Vagina (tissue), 2 donors: Measurements from ENCODE around the gene RGL2. TPM values are rescaled to one million over a fixed set of nuclear protein-coding genes. Genes with fewer than 3 reads are reported as not detected.

ENCODE experiments used
- DNase-seq, 2 donors: peaks; one replicate each; pipeline ENCODE4 v3.0.0-alpha.2; 2017; ENCODE audit errors: extremely low spot score in 2 of 2
- H3K27ac ChIP-seq: fragments of 200-600 bp; sonication (generic); one replicate; pipeline ENCODE4 v1.5.1; 2019
- H3K27me3 ChIP-seq: fragments of 200-600 bp; sonication (generic); one replicate; pipeline ENCODE4 v1.5.1; 2019
- H3K36me3 ChIP-seq, 2 donors: fragments of 200-600 bp; sonication (generic); one replicate each; pipeline ENCODE4 v1.5.1; 2017 to 2019
- H3K4me1 ChIP-seq: fragments of 200-600 bp; sonication (generic); one replicate; pipeline ENCODE4 v1.5.1; 2019
- H3K4me3 ChIP-seq, 2 donors: fragments of 200-600 bp; sonication (generic); 1 replicate in 1 of 2; 2 replicates in 1 of 2; pipeline ENCODE4 v1.5.1; 2016 to 2019
- H3K9me3 ChIP-seq: fragments of 200-600 bp; sonication (generic); one replicate; pipeline ENCODE4 v1.5.1; 2019
- POLR2A ChIP-seq, 2 donors: fragments of 450-650 bp; IDR thresholded peaks; one replicate each; pipeline ENCODE4 v1.6.1; 2017; ENCODE audit warnings: antibody characterized with exemption in 2 of 2, mild to moderate bottlenecking in 2 of 2, moderate library complexity in 2 of 2
- POLR2AphosphoS5 ChIP-seq, 2 donors: sonication (generic); formaldehyde crosslinking; IDR thresholded peaks; one replicate each; pipeline ENCODE4 v1.9.0; 2017; ENCODE audit warnings: antibody characterized with exemption in 2 of 2, mild to moderate bottlenecking in 2 of 2, low read depth in 1 of 2; ENCODE audit not compliant: insufficient read depth in 1 of 2
- intact Hi-C: fragments of 100-400 bp; cut with DNase I; formaldehyde crosslinking; loops from one replicate; pipeline ENCODE4 v1.15.1; 2023
- total RNA-seq: library from RNA; depleted of rRNA; stranded (reverse); fragments of >200 nt; gene quantifications from one replicate; pipeline ENCODE4 v1.2.3, GENCODE V29; 2016
- TF ChIP-seq, protein P1 (sequence below), 3 experiments: fragments of 450-650 bp in 2 of 3; fragments of 200-600 bp in 1 of 3; sonication (generic) in 1 of 3; IDR thresholded peaks; one replicate each; pipeline ENCODE4 v1.5.1; 2017 to 2019; ENCODE audit warnings: antibody characterized with exemption in 3 of 3, mild to moderate bottlenecking in 2 of 3, moderate library complexity in 2 of 3

Gene RGL2
- total RNA-seq, 1 donor from 2014 or later, result 41.5 TPM

DNA sequence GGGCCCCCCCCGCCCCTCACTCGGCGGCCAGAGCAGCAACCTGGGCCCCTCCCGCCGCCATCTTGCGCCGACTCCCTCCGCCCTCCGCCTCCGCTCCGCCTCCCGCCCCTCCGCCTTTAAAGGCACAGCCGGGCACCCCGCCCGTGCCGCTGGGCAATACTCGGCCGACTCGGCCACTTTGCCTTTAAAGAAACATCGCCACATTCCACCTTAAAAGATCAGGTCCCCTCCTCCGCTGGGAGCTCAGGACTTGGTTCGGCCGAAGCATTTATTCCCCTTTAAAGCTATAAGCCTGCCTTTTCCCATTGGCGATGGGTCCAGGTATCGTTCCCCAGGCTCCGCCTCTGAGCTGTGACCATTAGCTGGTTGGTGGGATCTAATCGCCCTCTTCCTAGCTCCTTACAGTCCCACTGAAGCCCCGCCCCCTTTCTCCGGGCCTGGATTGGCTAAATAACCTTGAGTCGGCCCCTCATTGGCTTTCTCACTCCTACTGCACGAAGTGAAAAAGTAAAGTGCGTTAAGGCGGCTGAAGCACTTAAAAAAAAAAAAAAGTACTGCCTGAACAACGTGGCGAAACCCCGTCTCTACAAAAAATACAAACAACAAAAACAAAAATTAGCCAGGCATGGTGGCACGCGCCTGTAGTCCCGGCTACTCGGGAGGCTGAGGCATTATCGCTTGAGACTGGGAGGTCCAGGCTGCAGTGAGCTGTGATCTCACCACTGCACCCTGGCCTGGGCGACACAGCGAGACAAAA is 19.1 kb upstream of the RGL2 start, which contains the start of gene ZBTB22:
ZBTB22 (minus strand) TSS at position 76 of the 757 bp plus-strand sequence. CDS start 828 bp downstream, outside the sequence.
- intact Hi-C loops, result loop anchor here (5.0 kb wide), 1 partner anchor 99 kb away; the partner anchor contains the start of gene CUTA
- Histone ChIP-seq H3K27me3 (no peaks in the 10 kb centered on the region), H3K36me3 (peaks cover 0 to 25% of the 10 kb centered on the region in 2 donors), H3K9me3 (no peaks in the 10 kb centered on the region), H3K4me1 (peaks cover 72% of the 10 kb centered on the region), H3K27ac (peak within 1 kb of the TSS; percentile 87), H3K4me3 (peak within 1 kb of the TSS; percentile 46 to 49)
- peak in 1 of 2 donors; percentile 99 for DNase-seq
- TF ChIP-seq POLR2AphosphoS5 (IDR thresholded peaks at IDR 0.05; ENCODE audit: insufficient read depth in 1 of 2, low read depth in 1 of 2) (peak; percentile 77 to 91), POLR2A (IDR thresholded peaks at IDR 0.05) (no peak)

DNA sequence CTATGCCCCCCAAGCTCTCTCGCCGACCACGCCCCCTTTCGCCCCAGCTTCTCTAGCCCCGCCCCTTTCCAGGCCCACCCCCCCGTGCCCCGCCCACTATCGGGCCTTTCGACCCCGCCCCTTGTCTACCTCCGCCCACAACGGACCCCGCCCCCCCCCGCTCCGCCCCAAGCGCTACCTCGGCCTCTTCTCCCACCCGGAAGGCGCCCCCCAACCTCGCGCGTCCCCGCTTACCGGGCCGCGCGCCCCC is 18.6 kb upstream of the RGL2 start:
- no peaks in the 10 kb centered on the region for H3K27me3 ChIP-seq
- H3K27ac ChIP-seq, result peak overlapping the region; percentile 87
- peak overlapping the region; percentile 46 to 49 for H3K4me3 ChIP-seq
- DNase-seq, result no peak
- TF ChIP-seq POLR2AphosphoS5 (IDR thresholded peaks at IDR 0.05; ENCODE audit: insufficient read depth in 1 of 2, low read depth in 1 of 2) (no peak), POLR2A (IDR thresholded peaks at IDR 0.05) (no peak)
- TF ChIP-seq, protein P1, sequence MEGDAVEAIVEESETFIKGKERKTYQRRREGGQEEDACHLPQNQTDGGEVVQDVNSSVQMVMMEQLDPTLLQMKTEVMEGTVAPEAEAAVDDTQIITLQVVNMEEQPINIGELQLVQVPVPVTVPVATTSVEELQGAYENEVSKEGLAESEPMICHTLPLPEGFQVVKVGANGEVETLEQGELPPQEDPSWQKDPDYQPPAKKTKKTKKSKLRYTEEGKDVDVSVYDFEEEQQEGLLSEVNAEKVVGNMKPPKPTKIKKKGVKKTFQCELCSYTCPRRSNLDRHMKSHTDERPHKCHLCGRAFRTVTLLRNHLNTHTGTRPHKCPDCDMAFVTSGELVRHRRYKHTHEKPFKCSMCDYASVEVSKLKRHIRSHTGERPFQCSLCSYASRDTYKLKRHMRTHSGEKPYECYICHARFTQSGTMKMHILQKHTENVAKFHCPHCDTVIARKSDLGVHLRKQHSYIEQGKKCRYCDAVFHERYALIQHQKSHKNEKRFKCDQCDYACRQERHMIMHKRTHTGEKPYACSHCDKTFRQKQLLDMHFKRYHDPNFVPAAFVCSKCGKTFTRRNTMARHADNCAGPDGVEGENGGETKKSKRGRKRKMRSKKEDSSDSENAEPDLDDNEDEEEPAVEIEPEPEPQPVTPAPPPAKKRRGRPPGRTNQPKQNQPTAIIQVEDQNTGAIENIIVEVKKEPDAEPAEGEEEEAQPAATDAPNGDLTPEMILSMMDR (IDR thresholded peaks at IDR 0.05), result no peak
- peaks cover 74% of the 10 kb centered on the region for H3K4me1 ChIP-seq
- intact Hi-C loops, result loop anchor here (5.0 kb wide), 1 partner anchor 100 kb away; the partner anchor contains the start of gene CUTA
- no peaks in the 10 kb centered on the region for H3K9me3 ChIP-seq
- peaks cover 0 to 25% of the 10 kb centered on the region in 2 donors for H3K36me3 ChIP-seq

DNA sequence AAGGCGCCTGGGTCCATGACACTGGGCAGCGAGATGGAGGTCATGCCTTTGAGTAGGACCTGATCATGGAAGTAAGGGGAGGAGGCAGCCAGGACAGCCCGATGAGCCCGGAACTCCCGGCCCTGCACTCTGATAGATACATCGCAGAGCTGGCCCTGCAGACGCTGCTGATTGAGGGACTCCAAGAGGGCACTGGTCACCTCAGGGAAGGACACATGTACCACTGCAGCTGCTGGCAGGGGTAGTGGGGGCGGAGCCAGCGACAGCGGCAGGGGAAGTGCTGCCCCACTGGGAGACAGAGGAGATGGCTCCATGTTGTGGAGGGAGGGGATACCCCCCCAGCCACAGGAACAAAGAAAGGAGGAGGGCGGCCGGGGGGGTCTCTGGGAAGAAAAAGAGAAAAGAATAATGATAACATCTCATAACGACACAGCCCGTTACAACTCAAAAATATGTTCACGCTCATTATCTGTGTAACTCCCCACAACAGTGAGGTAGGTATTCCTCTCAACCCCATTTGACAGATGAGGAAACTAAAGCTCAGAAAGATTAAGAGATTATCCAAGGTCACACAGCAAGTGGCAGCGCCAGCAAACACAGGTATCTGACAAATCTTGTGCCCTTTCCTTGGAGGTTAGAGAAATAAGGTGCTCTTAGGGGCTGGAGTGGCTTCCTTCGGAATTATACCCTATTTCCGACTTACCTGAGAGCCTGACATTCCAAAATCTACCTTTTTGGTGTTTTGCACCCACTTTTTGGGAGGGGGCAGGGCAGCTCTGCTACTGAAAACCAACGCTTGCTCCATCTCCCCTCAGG is 18.1 kb upstream of the RGL2 start:
- Histone ChIP-seq H3K4me3 (peak overlapping the region; percentile 46 to 49), H3K27ac (peak overlapping the region; percentile 87), H3K36me3 (peaks cover 0 to 25% of the 10 kb centered on the region in 2 donors), H3K27me3 (no peaks in the 10 kb centered on the region), H3K9me3 (no peaks in the 10 kb centered on the region), H3K4me1 (peaks cover 74% of the 10 kb centered on the region)
- peak in 1 of 2 donors; percentile 86 for DNase-seq
- TF ChIP-seq POLR2AphosphoS5 (IDR thresholded peaks at IDR 0.05; ENCODE audit: insufficient read depth in 1 of 2, low read depth in 1 of 2) (no peak), POLR2A (IDR thresholded peaks at IDR 0.05) (no peak)
- TF ChIP-seq, protein P1 (IDR thresholded peaks at IDR 0.05), result no peak
- intact Hi-C loops, result loop anchor here (5.0 kb wide), 1 partner anchor 100 kb away; the partner anchor contains the start of gene CUTA

DNA sequence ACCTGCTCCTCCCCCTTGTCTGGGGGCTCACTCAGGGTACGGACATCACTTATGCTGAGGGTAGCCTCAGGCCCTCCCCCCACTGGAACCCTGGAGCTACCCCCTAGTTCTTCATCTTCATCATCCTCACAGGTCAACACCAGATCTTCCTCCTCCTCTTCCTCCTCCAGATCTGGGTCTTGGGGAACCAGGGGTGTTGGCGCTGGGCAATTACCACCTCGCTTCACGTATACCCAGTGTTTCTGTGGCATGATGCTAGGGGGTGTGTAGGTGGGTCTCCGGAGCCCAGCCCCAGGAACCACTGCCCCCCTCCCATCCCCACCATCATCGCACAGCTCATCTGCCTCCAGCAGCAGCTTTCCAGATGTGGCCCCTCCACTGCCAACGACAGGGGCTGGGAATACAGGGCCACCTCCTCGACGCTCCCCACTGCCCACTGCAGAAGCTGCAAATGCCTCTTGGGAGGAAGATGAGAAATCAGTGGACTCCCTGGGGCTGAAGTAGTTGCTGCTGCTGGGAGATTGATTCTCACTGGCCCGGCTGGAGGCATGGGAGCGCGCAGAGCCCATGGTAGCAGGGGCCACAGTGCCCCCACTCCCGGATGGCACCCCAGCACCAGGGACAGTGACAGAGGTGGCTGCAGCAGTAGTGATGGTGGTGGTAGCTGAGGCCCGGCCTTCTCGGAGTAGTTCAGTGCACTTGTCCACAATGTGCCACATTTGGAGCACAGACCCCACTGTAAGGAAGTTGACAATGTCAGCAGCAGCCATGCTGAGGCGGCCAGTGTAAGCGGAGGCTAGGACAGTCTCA is 17.3 kb upstream of the RGL2 start:
- Histone ChIP-seq H3K9me3 (no peaks in the 10 kb centered on the region), H3K36me3 (peaks cover 0 to 24% of the 10 kb centered on the region in 2 donors), H3K4me3 (no peak overlapping the region), H3K27me3 (no peaks in the 10 kb centered on the region), H3K4me1 (peaks cover 74% of the 10 kb centered on the region), H3K27ac (peak overlapping the region; percentile 99)
- peak in 1 of 2 donors; percentile 86 for DNase-seq
- intact Hi-C loops, result loop anchor here (5.0 kb wide), 1 partner anchor 101 kb away; the partner anchor contains the start of gene CUTA
- TF ChIP-seq, protein P1 (IDR thresholded peaks at IDR 0.05), result no peak
- no peak for TF ChIP-seq POLR2A (IDR thresholded peaks at IDR 0.05)
- no peak for TF ChIP-seq POLR2AphosphoS5 (IDR thresholded peaks at IDR 0.05; ENCODE audit: insufficient read depth in 1 of 2, low read depth in 1 of 2)
